ENCODE data around the gene MTUS2. TPM values are rescaled to one million over a fixed set of nuclear protein-coding genes. Genes with fewer than 3 reads are reported as not detected.

MTUS2 gene
- total and polyA plus RNA-seq, 9 of the 15 experiments (the other 6 are each of a cell fraction or from before 2014, with no cell fraction given), result 0.01 to 0.28 (median 0.06) TPM; not detected in 1

DNA sequence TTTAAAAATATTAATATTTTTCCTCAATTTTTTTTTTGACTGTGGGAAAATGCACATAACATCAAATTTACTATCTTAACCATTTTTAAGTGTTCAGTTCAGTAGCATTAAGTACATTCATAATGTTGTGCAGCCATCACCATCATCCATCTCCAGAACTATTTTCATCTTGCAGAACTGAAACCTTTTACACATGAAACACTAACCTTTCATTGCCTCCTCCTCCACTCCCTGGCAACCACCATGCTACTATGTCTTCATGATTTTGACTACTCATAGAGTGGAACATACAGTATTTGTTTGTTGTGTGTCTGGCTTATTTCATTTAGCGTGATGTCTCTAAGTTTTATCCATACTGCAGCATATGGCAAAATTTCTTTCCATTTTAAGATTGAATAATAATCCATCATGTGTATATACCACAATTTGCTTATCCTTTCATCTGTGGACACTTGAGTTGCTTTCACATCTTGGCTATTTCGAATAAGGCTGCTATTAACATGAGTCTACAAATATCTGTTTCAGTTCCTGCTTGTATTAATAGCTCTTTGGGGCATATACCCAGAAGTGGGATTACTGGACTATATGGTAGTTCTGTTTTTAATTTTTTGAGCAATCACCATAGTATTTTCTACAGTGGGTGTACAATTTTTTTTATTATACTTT is 376.4 kb downstream of the MTUS2 start:
- FAIRE-seq (no peak), DNase-seq (ENCODE audit: extremely low read depth in 1 of 4, low spot score in 3 of 4) (no peak), ATAC-seq (no peak)
- H3K36me3 ChIP-seq (ENCODE audit: control insufficient read depth, insufficient read depth, low read length), result no peaks in the 10 kb centered on the region
- WGBS (ENCODE audit: insufficient coverage, low coverage, missing lambda C conversion rate), result 0% methylated on average over 2 of the region's 2 CpGs
- CTCF ChIA-PET (ENCODE audit: low intra/inter-chr PET ratio), result no interaction called here
- H3K79me2 ChIP-seq (ENCODE audit: control insufficient read depth, insufficient read depth, low read length), result no peaks in the 10 kb centered on the region
- TF ChIP-seq ELF1 (tag; IDR thresholded peaks at IDR 0.05) (no peak), ZSCAN32 (CRISPR knock-in tag; IDR thresholded peaks at IDR 0.05) (no peak), SIN3B (IDR thresholded peaks at IDR 0.05; ENCODE audit: low read depth) (no peak), ZBTB40 (IDR thresholded peaks at IDR 0.05) (no peak), ZBTB40 (CRISPR knock-in tag; IDR thresholded peaks at IDR 0.05) (no peak), GATAD2A (IDR thresholded peaks at IDR 0.05) (no peak), E2F1 (CRISPR knock-in tag; IDR thresholded peaks at IDR 0.05) (no peak), HNRNPK (IDR thresholded peaks at IDR 0.05; ENCODE audit: low read depth, low read length, poor library complexity, severe bottlenecking) (no peak), NEUROD1 (IDR thresholded peaks at IDR 0.05; ENCODE audit: borderline replicate concordance, low read depth, low read length, partially characterized antibody) (no peak), HDAC3 (IDR thresholded peaks at IDR 0.05; ENCODE audit: borderline replicate concordance, partially characterized antibody) (no peak), SP1 (CRISPR knock-in tag; IDR thresholded peaks at IDR 0.05) (no peak), DPF2 (IDR thresholded peaks at IDR 0.05) (no peak), HNRNPL (IDR thresholded peaks at IDR 0.05; ENCODE audit: low read depth, low read length) (no peak), KDM1A (IDR thresholded peaks at IDR 0.05) (no peak)
- H3K9me1 ChIP-seq (ENCODE audit: control insufficient read depth, insufficient read depth, low read length), result no peaks in the 10 kb centered on the region
- no peak overlapping the region for H3K9ac ChIP-seq (ENCODE audit: insufficient read depth in 1 of 2, low read depth in 2 of 2, low read length in 2 of 2)
- in situ Hi-C loops (cut with MboI) (no loop called here), intact Hi-C loops (cut with micrococcal nuclease) (no loop called here)
- no TSS peak for BruUV-seq (replicated peaks)
- no peak overlapping the region for H3K4me2 ChIP-seq (ENCODE audit: insufficient read depth, low read length)
- no peak overlapping the region for H3K4me3 ChIP-seq
- no peaks in the 10 kb centered on the region for H3K27me3 ChIP-seq (ENCODE audit: control insufficient read depth in 2 of 2, insufficient read depth in 2 of 2, low read length in 2 of 2)
- POLR2A ChIA-PET, result no interaction called here
- H4K20me1 ChIP-seq (replicated peaks; ENCODE audit: control insufficient read depth, insufficient read depth, low read length), result no peaks in the 10 kb centered on the region
- no peaks in the 10 kb centered on the region for H3K9me3 ChIP-seq (replicated peaks; ENCODE audit: control insufficient read depth, insufficient read depth, low read depth, low read length)
- no peaks in the 10 kb centered on the region for H3K4me1 ChIP-seq (replicated peaks in 1 of 2; ENCODE audit: control insufficient read depth in 2 of 2, insufficient read depth in 2 of 2, low read length in 2 of 2)
- no peak overlapping the region for H3K27ac ChIP-seq (ENCODE audit: extremely low read depth, low read depth, low read length)
- H2AFZ ChIP-seq (ENCODE audit: low read depth, low read length), result no peak overlapping the region

All from K562 (cell line).